22Rv1 (cell line): ENCODE measurements around the gene VPS45.

Experiments used
- CTCF ChIP-seq: fragments of 450-650 bp; IDR thresholded peaks from 2 replicates; pipeline ENCODE4 v1.5.1; 2017; ENCODE audit warnings: mild to moderate bottlenecking
- ZFX ChIP-seq: fragments of 450-650 bp; IDR thresholded peaks from 2 replicates; pipeline ENCODE4 v1.6.1; 2017; ENCODE audit warnings: antibody characterized with exemption, borderline replicate concordance

GRCh38 chr1:150060260-150060659 is 7.3 kb upstream of the VPS45 start:
- TF ChIP-seq CTCF (no peak), ZFX (no peak)
